ENCODE results near the gene GREM2.

Gene GREM2

GRCh38 chr1:240609527-240610060, 2.4 kb downstream of the GREM2 start:
- DNase-seq (ENCODE audit: low spot score) = no peak

GRCh38 chr1:240608707-240609106, 3.2 kb downstream of the GREM2 start:
- no peak for DNase-seq (ENCODE audit: low spot score)

- no peak for DNase-seq (ENCODE audit: low spot score)
These were observed 4.9 kb downstream of the GREM2 start for GRCh38 chr1:240607006-240607405.

- no peak for DNase-seq (ENCODE audit: low spot score)
These were observed 9.8 kb downstream of the GREM2 start for GRCh38 chr1:240602189-240602588.

- no peak for DNase-seq (ENCODE audit: low spot score)
These were observed 12.1 kb downstream of the GREM2 start for GRCh38 chr1:240599830-240600229.

GRCh38 chr1:240599299-240599698, 12.7 kb downstream of the GREM2 start:
- no peak for DNase-seq (ENCODE audit: low spot score)

GRCh38 chr1:240598216-240599001, 13.5 kb downstream of the GREM2 start:
- DNase-seq (ENCODE audit: low spot score) = no peak

GRCh38 chr1:240597153-240597745, 14.7 kb downstream of the GREM2 start:
- no peak for DNase-seq (ENCODE audit: low spot score)

- DNase-seq (ENCODE audit: low spot score) = no peak
These were observed 16.5 kb downstream of the GREM2 start for GRCh38 chr1:240595476-240595875.

GRCh38 chr1:240591564-240591963, 20.4 kb downstream of the GREM2 start:
- DNase-seq (ENCODE audit: low spot score) = no peak

- DNase-seq (ENCODE audit: low spot score) = no peak
These were observed 20.9 kb downstream of the GREM2 start for GRCh38 chr1:240591078-240591477.

- no peak for DNase-seq (ENCODE audit: low spot score)
These were observed 22.3 kb downstream of the GREM2 start for GRCh38 chr1:240589585-240590110.

- no peak for DNase-seq (ENCODE audit: low spot score)
These were observed 25.9 kb downstream of the GREM2 start for GRCh38 chr1:240586006-240586405.

GRCh38 chr1:240582953-240583352, 29.0 kb downstream of the GREM2 start:
- no peak for DNase-seq (ENCODE audit: low spot score)

- no peak for DNase-seq (ENCODE audit: low spot score)
These were observed 32.4 kb downstream of the GREM2 start for GRCh38 chr1:240579511-240579910.

GRCh38 chr1:240577095-240577494, 34.9 kb downstream of the GREM2 start:
- DNase-seq (ENCODE audit: low spot score) = no peak

GRCh38 chr1:240575981-240576662, 35.8 kb downstream of the GREM2 start:
- DNase-seq (ENCODE audit: low spot score) = peak; percentile 7

- no peak for DNase-seq (ENCODE audit: low spot score)
These were observed 39.6 kb downstream of the GREM2 start for GRCh38 chr1:240572328-240572727.

- no peak for DNase-seq (ENCODE audit: low spot score)
These were observed 40.2 kb downstream of the GREM2 start for GRCh38 chr1:240571782-240572181.

GRCh38 chr1:240567066-240567465, 44.9 kb downstream of the GREM2 start:
- no peak for DNase-seq (ENCODE audit: low spot score)

GRCh38 chr1:240562779-240563178, 49.2 kb downstream of the GREM2 start:
- no peak for DNase-seq (ENCODE audit: low spot score)

GRCh38 chr1:240562111-240562590, 49.8 kb downstream of the GREM2 start:
- no peak for DNase-seq (ENCODE audit: low spot score)

Data from pons (tissue), 1 donor.